Peyer's patch (tissue), 4 donors: ENCODE data around the gene ITGB6.

Source experiments
- POLR2A ChIP-seq, 2 donors: fragments of 450-650 bp; IDR thresholded peaks; one replicate each; pipeline ENCODE4 v1.5.1; 2017; ENCODE audit warnings: antibody characterized with exemption in 2 of 2, mild to moderate bottlenecking in 2 of 2, moderate library complexity in 2 of 2
- TF ChIP-seq, protein P1 (sequence below), 6 experiments: fragments of 450-650 bp in 4 of 6; fragments of 200-600 bp in 2 of 6; sonication (generic) in 1 of 6; IDR thresholded peaks; one replicate each; pipeline ENCODE4 v1.5.1; 2017 to 2019; ENCODE audit warnings: antibody characterized with exemption in 6 of 6, mild to moderate bottlenecking in 3 of 6, moderate library complexity in 1 of 6

DNA sequence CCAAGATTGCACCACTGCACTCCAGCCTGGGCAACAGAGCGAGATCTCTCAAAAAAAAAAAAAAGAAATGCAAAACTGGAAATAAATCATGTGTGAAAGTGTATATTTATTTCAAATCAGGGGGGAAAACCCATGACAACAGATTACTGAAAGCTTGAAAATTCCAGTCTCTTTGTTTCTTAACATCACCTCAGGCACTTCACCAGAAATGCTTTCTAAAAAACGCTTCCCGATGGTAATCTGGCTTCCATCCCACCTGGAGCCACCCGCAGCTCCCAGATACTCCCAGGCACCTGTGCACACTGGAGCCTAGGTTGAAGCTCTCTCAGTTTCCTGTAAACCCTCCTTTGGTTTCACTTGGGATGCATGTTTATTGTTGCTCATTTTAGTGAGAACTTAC, 7.2 kb upstream of the ITGB6 start:
- TF ChIP-seq POLR2A (IDR thresholded peaks at IDR 0.05), result no peak
- TF ChIP-seq, protein P1, sequence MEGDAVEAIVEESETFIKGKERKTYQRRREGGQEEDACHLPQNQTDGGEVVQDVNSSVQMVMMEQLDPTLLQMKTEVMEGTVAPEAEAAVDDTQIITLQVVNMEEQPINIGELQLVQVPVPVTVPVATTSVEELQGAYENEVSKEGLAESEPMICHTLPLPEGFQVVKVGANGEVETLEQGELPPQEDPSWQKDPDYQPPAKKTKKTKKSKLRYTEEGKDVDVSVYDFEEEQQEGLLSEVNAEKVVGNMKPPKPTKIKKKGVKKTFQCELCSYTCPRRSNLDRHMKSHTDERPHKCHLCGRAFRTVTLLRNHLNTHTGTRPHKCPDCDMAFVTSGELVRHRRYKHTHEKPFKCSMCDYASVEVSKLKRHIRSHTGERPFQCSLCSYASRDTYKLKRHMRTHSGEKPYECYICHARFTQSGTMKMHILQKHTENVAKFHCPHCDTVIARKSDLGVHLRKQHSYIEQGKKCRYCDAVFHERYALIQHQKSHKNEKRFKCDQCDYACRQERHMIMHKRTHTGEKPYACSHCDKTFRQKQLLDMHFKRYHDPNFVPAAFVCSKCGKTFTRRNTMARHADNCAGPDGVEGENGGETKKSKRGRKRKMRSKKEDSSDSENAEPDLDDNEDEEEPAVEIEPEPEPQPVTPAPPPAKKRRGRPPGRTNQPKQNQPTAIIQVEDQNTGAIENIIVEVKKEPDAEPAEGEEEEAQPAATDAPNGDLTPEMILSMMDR (IDR thresholded peaks at IDR 0.05), result no peak
